ENCODE measurements around the gene NEFH. TPM values are rescaled to one million over a fixed set of nuclear protein-coding genes. Genes with fewer than 3 reads are reported as not detected.

The NEFH gene, protein sequence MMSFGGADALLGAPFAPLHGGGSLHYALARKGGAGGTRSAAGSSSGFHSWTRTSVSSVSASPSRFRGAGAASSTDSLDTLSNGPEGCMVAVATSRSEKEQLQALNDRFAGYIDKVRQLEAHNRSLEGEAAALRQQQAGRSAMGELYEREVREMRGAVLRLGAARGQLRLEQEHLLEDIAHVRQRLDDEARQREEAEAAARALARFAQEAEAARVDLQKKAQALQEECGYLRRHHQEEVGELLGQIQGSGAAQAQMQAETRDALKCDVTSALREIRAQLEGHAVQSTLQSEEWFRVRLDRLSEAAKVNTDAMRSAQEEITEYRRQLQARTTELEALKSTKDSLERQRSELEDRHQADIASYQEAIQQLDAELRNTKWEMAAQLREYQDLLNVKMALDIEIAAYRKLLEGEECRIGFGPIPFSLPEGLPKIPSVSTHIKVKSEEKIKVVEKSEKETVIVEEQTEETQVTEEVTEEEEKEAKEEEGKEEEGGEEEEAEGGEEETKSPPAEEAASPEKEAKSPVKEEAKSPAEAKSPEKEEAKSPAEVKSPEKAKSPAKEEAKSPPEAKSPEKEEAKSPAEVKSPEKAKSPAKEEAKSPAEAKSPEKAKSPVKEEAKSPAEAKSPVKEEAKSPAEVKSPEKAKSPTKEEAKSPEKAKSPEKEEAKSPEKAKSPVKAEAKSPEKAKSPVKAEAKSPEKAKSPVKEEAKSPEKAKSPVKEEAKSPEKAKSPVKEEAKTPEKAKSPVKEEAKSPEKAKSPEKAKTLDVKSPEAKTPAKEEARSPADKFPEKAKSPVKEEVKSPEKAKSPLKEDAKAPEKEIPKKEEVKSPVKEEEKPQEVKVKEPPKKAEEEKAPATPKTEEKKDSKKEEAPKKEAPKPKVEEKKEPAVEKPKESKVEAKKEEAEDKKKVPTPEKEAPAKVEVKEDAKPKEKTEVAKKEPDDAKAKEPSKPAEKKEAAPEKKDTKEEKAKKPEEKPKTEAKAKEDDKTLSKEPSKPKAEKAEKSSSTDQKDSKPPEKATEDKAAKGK
- total RNA-seq: under 1 TPM in 2 of 4 donors, not detected in 2; 0.15 to 0.18 TPM

GRCh38 chr22:29479417-29480261 lies at the start of gene NEFH:
NEFH (plus strand) TSS chr22:29480218; CDS start chr22:29480263, 45 bp downstream.
- Histone ChIP-seq H3K9me3 (no peaks in the 10 kb centered on the region), H3K4me3 (peak within 1 kb of the TSS in 3 of 4 donors; percentile 21 to 31 (median 21)), H3K27me3 (peaks cover 47 to 56% (median 51%) of the 10 kb centered on the region in 3 donors), H3K36me3 (no peaks in the 10 kb centered on the region), H3K4me1 (peaks cover 0 to 7% of the 10 kb centered on the region in 2 donors), H3K27ac (no peak within 1 kb of the TSS)
- no peak for ATAC-seq
- no peak for TF ChIP-seq POLR2A (IDR thresholded peaks at IDR 0.05)
- DNase-seq: no peak
- intact Hi-C loops (cut with DNase I; ENCODE audit: low total_unique reads) (no loop called here), in situ Hi-C loops (cut with MboI; ENCODE audit: low sequenced_read_pairs in 4 of 4) (no loop called here)

DNA sequence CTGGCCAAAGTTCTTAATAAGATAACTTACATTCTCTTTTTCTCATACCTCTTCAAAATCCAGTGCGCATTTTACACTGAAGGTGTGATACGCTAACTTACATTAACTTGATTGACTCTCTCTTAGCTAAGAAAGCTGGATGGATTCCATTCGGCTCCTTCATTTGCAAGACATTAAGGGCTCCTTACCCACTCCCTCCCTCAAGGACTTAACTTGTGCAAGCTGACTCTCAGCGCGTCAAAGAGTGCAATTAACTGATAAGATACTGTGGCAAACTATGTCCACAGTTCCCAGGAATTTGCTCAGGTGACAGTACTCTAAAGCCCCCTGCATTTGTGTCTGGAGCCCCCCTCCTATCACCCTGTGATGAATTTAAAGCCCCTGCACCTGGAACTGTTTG lies 48.0 kb upstream of the NEFH start:
- no peak for ATAC-seq
- Histone ChIP-seq H3K4me1 (no peaks in the 10 kb centered on the region), H3K9me3 (no peaks in the 10 kb centered on the region), H3K27me3 (peaks cover 0 to 19% (median 2%) of the 10 kb centered on the region in 3 donors), H3K27ac (no peak overlapping the region), H3K4me3 (no peak overlapping the region), H3K36me3 (no peaks in the 10 kb centered on the region)
- DNase-seq: no peak
- no peak for TF ChIP-seq CTCF (IDR thresholded peaks at IDR 0.05 in 4 of 5, conservative IDR thresholded peaks at IDR 0.05 in 1 of 5)
- TF ChIP-seq POLR2A (IDR thresholded peaks at IDR 0.05): no peak
- intact Hi-C loops (cut with DNase I; ENCODE audit: low total_unique reads) (no loop called here), in situ Hi-C loops (cut with MboI; ENCODE audit: low sequenced_read_pairs in 4 of 4) (no loop called here)

DNA sequence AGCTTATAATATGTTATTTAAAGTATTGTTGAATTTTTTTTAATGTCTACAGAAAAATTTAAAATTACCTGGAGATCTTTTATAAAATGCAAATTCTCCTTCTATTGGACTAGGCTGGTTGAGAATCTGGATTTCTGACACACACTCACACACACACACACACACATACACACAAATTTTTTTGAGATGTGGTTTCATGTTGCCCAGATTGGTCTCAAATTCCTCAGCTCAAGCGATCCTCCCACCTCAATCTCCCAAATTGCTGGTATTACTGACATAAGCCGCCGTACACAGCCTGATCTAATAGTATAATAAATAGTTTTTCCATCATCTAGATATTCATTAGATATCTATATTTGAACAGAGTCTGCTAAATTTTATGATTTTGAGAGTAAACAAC lies 46.2 kb upstream of the NEFH start:
- Histone ChIP-seq H3K27ac (no peak overlapping the region), H3K4me1 (no peaks in the 10 kb centered on the region), H3K27me3 (peaks cover 0 to 19% (median 2%) of the 10 kb centered on the region in 3 donors), H3K36me3 (no peaks in the 10 kb centered on the region), H3K4me3 (no peak overlapping the region), H3K9me3 (no peaks in the 10 kb centered on the region)
- TF ChIP-seq POLR2A (IDR thresholded peaks at IDR 0.05) (no peak), CTCF (IDR thresholded peaks at IDR 0.05 in 4 of 5, conservative IDR thresholded peaks at IDR 0.05 in 1 of 5) (no peak)
- intact Hi-C loops (cut with DNase I; ENCODE audit: low total_unique reads) (no loop called here), in situ Hi-C loops (cut with MboI; ENCODE audit: low sequenced_read_pairs in 4 of 4) (no loop called here)
- DNase-seq (no peak), ATAC-seq (no peak)

DNA sequence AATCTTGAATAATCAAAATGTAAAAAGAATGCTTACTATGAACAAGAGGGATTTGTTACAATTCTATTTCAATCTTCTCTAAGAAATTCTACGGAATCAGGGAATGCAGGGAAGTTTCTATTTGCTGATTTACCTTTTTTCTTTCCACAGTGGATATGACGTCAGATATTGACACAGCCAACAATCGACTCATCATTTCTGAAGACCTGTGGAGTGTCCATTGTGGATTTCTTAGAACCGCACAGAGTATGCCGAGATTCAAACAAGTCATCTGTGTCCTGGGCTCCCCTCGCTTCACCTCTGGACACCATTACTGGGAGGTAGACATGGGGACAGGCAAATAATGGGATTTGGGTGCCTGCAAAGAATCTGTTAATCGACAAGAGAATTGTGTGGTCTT lies 45.7 kb upstream of the NEFH start:
- peaks cover 0 to 19% (median 2%) of the 10 kb centered on the region in 3 donors for H3K27me3 ChIP-seq
- H3K27ac ChIP-seq: no peak overlapping the region
- H3K4me3 ChIP-seq: no peak overlapping the region
- no peaks in the 10 kb centered on the region for H3K9me3 ChIP-seq
- in situ Hi-C loops (cut with MboI; ENCODE audit: low sequenced_read_pairs in 4 of 4): no loop called here
- intact Hi-C loops (cut with DNase I; ENCODE audit: low total_unique reads): no loop called here
- TF ChIP-seq POLR2A (IDR thresholded peaks at IDR 0.05) (no peak), CTCF (IDR thresholded peaks at IDR 0.05 in 4 of 5, conservative IDR thresholded peaks at IDR 0.05 in 1 of 5) (no peak)
- H3K4me1 ChIP-seq: no peaks in the 10 kb centered on the region
- ATAC-seq: no peak
- H3K36me3 ChIP-seq: no peaks in the 10 kb centered on the region
- no peak for DNase-seq
